Endometrium (tissue), 2 donors: ENCODE measurements around the gene POLR3C.
"Not testable (repeated sequence)": the region's sequence is repeated elsewhere in the genome, so short reads cannot be mapped to it uniquely, and the experiment has no call there.

Experiments
- FAIRE-seq: peaks from 2 replicates; lab custom pipeline; 2012; peaks lifted over from hg19 to GRCh38; lab: Jason Lieb, UNC
- donor health status: control.
- donor health status: control.

The POLR3C gene

DNA sequence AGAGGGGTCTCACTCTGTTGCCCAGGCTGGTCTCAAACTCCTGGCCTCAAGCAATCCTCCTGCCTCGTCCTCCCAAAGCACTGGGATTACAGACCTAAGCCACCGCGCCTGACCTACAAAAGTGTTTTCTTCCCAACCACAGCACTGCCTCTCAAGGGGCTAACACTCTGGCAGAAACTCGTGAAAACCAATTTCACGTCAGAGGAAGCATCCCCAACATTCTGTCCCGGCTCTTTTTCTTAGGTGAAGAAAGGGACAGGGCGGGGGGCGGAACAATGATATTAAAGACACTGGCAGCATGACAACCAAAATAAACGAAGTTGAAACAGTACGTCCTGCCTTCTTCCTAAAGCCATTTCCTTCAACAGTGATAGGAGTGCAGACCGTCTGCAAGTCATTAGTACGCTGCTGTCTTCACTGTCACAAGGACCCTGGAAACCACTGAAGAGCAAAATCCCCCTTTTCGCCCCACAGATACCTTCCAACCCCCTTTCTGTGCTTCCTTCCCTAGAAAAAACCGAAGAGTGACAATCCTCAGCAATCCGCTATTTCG is 1.1 kb upstream of the POLR3C start:
- not testable (repeated sequence) for FAIRE-seq

DNA sequence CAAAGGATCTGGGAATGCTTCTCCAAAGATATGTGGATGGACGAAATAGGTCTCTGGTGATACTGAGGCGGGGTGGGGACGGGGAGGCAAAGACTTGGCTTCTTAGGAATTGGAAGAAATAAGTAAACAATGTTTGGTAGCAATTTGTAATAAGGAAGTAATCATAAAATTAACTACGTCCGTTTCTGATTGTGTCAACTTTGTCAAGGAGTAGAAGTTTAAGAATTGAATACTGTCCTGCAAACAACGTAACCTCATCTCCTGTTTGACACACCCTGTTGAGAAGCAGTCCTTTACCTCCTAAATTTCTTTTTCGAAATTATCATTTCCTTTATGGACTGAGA is 471 bp downstream of the POLR3C start:
- no peak for FAIRE-seq

DNA sequence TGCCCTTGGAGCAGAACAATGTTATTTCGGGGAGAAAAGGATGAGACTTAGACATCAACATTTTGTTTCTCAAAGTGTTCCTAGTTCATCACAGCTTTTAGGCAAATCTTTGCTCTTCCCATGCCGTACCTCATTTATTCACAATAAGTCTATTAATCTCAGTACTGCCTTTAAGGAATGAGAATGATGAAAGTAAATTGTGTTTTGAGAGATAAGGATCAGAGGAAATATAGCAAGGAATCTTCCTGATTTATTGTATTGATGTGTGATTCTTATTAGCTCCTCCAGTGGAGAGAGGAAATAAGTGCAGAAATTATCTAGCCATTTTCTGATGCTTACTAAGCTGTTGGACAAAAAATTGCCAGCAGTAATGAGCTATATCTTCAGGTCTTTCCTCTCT is 2.0 kb downstream of the POLR3C start:
- FAIRE-seq = no peak

DNA sequence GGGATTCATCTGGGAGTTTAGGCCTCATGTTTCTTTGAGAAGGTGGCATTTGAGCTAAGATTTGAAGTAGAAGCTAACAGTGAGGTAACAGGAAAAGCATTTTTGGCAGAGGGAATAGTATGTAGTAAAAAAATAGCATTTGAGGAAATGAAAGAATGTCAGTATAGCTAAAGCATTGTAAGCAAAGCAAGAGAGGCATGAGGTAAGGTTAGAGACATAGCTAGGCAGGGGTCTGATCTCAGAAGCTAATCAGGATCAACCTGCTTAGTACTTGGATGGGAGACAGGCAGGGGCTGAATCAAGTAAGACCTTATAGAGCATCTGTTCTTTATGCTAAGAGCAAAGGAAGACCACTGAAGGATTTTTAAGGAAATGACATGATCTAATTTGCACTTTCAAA is 4.0 kb downstream of the POLR3C start:
- no peak for FAIRE-seq

DNA sequence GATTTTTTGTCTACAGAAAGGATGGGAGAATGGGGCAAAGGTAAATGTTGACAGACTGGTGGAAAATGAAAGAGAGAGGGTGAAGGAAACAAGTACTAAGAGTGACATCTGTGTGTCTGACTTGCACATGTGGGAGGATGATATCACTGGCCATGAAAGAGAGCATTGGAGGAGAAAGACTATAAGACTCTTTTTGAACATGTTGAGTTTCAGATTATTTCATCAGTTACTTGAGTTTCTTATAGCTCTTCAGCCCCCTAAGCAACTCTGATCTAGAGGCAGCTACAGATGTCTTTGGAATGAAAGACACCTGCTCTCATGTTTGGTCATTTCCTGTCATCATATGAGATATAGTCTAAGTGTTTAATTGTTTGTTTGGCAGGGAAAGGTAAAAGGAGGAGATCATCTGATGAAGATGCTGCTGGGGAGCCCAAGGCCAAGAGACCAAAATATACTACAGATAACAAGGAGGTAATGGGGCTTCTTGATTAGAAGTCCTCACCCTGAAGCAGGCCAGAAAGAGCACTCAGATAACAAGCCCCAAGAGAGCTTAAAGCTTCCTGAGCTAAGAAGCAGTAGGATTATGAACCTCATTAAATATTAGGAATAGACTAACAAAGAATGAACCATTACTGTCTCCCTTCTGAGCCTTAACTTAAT is 4.5 kb downstream of the POLR3C start:
- FAIRE-seq = no peak

DNA sequence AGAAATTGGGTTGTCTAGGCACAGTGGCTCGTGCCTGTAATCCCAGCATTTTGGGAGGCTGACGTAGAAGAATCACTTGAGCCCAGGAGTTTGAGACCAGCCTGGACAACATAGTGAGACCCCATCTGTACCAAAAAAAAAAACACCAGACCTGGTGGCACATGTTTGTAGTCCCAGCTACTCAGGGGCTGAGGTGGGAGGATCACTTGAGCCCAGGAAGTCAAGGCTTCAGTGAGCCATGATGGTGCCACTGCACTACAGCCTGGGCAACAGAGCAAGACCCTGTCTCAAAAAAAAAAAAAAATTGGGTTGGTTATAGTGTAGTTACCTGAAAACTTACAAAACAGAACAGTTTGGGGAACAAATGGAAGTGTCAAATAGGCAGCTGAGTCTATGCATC is 6.8 kb downstream of the POLR3C start:
- not testable (repeated sequence) for FAIRE-seq

DNA sequence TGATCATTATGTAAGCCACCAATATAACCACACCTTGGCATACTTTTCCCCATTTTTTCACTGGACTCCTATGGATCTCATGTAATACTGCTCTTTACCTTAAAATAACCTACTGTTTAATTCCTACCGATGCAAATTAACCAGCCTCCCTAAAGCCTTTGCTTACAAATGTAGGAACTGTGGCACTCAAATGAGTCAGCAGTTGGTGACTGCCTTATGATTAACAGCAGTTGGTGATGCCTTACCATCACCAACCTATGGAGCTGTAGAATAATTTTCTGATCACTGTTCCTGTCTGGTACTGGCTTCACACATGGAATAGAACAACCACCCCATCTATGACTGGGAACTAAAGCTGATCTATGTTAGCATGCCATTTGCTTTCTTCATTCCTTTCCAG is 13.7 kb downstream of the POLR3C start:
- no peak for FAIRE-seq

DNA sequence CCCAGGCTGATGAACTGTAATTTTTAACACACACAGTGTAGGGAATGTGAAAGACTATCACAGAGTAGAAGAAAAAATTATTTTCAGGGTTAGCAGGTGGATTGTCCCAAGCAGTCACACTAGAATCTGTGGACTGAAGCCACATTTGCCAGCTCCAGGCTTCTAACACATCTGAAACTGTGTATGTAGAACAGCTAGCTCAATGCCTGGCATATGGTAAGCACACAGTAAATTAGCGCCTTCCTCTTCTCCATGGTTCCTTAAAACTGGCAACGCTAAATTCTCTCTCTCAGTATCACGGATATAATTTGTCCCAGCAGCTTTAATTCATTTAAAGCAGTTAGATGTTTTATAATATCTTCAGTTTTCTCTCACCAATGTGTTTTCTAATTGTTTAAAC is 19.0 kb downstream of the POLR3C start:
- no peak for FAIRE-seq

DNA sequence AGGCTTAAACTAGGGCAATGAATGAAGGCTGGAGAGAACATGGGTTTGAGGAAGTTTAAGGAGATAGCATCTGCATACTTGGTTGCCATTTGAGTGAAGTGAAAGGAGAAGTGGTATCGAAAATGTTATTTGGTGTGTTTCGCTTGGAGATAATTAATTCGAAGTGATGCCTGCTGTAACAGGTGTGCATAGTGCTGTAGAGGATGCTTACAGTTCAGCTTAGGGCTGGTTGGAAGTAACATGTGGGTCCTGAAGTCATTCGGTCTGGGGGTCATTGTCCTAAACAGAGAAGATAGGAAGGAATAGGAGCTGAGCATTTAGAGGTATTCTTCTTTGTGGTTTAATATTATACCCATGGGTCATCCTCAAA is 21.1 kb downstream of the POLR3C start:
- FAIRE-seq = no peak

DNA sequence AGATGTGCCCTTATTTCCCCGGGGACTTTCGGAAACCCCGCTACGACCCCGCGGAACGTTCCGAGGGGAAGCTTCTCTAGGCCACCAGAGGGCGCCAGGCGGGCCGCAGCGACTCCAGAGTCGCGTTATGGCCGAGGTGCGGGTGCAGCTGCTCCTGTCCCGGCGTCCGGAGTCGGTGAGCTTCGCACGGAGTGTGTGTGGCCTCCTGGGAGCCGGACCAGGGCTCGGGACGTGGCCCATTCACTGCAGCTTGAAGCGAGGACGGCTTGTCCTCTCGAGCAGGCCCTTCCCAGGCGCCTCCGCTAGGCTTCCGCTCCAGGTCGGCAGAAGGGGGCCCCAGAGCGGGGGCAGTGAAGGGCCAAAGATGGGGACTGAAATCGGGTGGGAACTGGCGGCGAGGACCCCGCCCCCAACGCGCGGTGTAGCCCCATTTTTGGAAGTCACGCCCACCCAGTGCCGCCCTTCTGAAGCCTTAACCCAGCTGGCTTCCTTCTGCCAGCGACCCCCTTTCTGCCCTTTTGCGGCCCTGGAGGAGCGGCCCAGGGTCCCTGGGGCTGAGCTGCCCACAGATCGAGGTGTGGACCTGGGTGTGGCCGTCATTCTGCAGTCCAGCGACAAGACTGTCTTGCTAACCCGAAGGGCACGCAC is 21.6 kb downstream of the POLR3C start, which contains the start of gene NUDT17:
Gene NUDT17, plus strand, starts transcription at position 117 of the 648 bp plus-strand sequence. Its CDS starts 11 bp downstream, at position 128.
- no peak for FAIRE-seq

DNA sequence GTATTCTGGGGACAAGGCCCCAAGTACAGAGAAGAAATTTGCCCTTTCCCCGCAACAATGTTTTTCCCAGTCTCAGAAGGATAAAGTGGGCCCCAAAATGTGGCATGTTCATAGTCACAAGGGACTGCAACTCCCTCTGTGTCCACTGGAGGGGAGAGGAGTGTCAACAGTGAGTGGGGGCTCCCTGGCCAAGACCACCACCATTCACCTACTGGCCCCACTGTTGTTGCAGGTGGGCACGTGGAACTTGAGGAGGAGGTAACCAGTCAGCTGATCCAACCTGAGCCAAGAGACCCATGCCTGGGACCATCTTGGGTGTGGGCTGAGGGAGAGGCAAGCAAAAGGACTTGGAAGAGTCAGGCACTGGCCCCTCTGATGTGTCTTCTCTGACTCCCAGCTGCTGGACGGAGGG is 22.2 kb downstream of the POLR3C start:
- no peak for FAIRE-seq

DNA sequence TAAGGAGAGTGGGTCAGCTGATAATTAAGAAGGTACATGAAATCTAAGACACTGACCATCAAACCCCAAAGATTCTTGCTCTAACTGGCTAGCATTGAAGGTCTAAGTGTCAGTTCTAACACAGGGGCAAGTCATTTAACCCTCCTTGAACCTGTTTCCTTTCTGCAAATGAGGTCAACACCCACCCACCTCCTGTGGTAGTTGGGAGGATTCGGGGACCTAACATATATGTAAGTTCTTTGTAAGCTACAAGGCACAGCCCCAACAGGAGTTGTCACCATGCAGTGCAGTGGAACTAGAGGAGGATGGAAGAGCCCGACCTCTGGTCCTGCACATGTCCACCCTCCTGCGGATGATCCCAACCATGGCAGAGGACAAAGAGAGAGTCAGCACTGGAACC is 23.8 kb downstream of the POLR3C start:
- FAIRE-seq = no peak

DNA sequence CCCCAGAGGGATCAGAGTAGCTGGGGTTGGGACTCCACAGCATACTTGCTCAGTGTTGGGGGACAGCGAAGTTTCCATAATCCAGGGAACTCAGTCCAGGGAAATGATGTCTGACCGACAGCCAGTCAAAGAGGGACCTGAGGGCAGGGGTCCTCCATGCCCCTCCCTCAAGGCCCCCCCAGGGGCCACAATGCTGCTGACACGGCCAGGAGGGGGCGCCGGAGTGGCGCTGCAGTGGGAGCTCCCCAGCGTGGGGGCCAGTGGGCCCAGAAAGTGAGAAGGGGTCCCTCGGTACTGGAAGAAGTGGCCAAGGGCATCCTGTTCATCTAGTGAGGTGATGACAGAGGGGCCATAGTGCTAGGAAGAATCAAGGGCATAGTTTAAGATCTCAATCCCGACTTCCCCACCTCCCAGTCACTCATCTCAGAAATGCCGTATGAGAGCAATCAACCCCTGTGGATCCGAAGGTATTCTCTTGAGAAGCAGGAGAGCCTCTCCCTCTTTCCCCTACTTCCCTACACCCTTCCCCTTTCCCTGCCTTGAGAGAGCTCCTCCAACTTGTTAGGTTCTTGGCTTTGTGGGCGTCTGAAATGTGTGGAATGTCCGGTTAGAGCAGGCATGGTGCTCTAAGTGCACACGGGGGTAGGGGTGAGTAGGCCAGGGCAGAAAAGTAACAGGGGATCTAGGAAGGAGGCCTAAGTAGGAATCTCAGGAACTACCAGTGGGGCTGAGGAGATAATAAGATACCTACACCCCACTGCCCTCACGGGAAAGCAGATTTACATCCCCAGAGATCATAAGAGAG is 25.6 kb downstream of the POLR3C start:
- no peak for FAIRE-seq

DNA sequence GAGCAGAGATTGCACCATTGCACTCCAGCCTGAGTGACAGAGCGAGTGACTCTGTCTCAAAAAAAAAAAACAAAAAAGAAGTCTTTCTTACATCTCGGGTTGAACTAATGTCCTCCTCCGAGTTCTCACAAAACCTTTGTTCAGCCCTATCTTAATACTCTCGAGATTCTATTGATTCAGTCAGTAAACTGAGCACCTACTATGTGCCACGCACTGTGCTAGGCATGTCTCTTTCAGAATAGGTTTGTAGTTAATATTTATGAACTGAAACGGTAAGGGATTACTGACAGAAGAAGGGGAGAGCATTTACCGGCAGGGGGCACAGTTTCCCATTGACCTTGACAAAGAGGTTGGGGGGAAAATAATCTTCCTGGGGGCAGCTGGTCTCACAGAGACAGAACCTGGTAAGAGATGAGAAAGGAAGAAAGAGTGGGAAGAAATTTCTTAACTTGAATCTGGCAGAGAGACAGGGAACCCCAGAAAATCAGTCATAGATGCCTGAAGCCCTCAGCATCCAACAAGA is 31.5 kb downstream of the POLR3C start:
- FAIRE-seq = no peak

DNA sequence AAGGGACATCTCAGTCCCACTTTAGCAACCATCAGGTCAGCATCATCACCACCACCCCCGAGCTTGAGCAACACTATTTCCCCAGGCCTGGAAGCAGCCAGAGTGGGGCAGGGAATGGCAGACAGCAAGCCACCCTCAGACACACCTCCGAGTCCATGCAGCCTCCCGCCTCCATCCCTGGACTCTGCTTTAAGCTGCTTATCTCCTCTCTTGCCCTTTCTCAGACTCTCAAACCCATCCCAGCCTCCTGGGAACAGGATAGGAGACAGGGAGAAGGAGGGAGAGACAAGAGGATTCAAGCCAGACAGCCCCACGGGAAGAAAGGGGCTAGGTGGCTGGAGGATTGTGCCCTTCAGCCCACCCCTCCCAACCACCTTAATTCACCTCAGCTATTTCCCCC is 33.2 kb downstream of the POLR3C start:
- no peak for FAIRE-seq

DNA sequence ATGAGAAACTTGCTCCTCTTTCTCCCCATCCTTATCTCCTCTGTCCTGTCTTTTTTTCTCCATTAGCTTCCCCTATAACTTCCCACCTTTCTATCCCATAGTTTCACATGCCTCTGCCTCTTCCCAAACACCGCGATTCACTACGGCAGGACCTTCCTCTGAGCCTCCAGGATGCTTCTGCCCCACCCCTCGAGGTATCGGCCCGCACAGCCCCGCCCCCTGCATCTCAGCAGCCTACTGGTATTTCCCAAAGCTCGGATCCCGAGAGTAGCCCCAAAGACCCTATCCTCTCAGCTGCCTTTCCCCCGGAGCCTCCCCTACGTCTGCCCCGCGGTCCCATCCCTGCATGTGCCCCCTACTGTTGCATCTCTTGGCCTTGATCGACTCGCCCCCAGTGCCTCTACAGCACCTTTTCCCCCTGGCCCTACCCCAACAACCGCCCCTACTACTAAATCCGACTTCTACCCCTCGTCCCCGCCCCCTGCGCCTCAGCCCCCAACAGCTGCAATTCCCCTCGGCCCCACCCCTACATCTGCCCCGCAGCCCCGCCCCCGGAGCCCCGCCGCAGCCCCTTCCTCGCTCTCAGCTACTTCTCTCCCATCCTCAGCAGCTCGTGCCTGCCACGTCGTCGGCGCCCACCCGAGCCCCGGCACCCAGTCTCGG is 34.4 kb downstream of the POLR3C start:
- FAIRE-seq = no peak

DNA sequence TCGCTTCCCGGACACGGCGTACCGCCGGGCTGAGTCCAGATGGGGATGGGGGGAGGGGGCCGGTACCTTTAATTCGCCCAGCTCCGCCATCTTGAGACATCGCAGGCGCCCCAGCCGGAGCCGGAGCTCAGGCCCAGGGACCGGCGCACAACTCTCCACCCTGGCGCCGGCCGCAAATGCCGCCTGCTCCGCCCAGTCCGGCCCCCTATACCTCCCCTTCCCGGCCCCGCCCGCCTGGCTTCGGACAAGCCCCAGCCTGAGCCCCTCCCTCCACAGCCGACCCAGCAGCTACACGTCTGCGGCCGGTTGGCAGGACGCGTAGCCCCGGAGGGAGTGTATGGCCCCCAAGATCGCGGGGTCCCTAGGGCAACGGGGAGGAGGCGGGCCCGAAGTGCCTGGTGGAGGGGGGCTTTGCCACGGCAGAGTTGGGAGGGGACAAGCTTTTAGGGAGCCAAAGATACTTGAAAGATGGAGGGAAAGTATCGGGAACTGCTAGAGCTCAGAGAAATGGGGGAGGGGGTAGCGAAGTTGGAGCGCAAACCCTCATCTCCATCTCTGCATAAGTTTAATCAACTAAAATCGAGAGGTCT is 35.0 kb downstream of the POLR3C start, which contains the start of gene PIAS3:
Gene PIAS3, minus strand, starts transcription at position 181 of the 590 bp plus-strand sequence. Its CDS starts 91 bp downstream, at position 90.
- no peak for FAIRE-seq

DNA sequence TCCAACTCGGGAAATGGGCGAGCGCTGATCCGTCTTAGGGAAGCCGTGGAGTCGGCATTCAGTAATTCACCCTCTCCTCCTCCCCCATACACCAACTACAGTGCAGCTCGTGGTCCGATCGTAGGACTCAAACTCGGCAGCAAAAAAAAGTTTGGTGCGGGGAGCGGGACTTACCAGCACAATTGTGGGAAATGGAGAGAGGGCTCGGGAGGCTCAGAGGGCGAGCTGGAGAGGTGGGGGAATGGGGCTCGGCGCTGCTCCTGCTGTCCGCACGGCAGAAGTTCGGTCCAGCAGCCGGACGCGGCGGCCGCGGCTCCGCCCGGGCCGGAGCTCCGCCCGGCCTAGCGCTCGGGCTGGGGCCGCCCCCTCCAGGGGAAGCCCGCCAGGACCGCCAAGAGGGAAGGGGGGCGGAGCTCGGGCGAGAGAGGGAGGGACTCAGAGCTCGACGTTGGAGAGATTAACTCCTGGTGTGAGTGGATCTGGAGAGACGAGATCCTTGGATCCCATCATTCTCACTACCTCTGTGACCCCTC is 35.6 kb downstream of the POLR3C start:
- FAIRE-seq = no peak

DNA sequence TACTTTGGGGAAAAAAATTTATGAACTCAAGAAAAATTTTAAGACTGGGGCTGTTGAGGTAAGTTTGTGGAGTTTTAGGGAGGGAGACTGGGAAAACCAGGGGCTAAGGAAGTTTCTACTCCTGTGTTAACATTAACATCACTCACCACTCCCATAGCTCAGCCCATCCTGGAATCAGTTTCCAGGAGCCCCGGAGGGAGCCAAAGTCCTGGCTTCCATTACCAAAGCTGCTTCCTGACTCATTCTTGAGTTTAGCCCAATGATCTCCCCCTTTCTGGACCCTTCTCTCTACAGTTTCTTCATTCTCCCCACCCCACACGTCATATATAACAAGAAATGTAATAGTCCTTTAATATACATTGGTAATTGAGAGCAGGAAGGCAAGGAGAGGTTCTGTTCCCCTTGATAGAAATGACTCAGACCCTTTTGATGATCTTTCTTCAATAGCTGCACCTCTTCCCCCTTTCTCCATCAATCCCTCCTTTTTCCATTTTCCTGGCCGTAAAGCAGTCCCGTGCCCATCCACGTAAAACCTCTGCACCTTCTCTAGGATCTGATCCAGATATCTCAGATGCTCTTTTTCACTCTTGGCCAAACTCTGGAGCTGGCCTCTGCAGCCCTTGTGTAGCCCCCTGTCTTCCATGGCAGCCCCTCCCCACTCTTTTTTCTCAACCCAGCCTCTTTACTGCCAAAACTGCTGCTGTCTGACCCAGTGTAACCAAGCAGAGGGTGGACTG is 39.5 kb downstream of the POLR3C start:
- no peak for FAIRE-seq

DNA sequence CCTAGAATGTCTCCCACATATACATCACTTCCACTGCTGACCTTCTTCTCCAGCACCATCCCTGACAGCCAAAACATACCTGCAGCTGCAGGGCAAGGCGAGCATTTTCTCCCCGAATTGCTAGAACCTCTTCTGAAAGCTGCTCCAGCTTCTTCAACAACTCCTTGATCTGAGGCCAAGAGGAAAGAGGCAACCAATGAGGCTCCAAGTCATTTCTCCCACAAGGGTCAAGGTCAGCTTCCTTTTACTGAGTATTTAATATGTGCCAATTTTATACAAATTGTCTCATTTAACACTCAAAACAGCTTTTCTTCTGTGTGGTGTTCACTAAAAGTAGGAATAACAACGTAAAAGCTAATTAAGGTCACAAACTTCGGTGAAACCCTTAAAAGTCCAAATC is 44.2 kb downstream of the POLR3C start:
- FAIRE-seq = no peak
